ENCODE results near the gene DCANP1. TPM values are rescaled to one million over a fixed set of nuclear protein-coding genes. Genes with fewer than 3 reads are reported as not detected.

The DCANP1 gene
- total RNA-seq, 1 experiment from 2014 or later, result not detected

GRCh38 chr5:135460246-135461033 is 13.3 kb upstream of the DCANP1 start:
- TF ChIP-seq ATF3 (IDR thresholded peaks at IDR 0.05) (no peak), POLR2A (IDR thresholded peaks at IDR 0.05; ENCODE audit: borderline replicate concordance, extremely low read depth, insufficient read depth, insufficient read length) (no peak), RAD21 (IDR thresholded peaks at IDR 0.05; ENCODE audit: low read depth) (no peak), FOSL1 (IDR thresholded peaks at IDR 0.05; ENCODE audit: low read depth) (no peak), TCF7L2 (IDR thresholded peaks at IDR 0.05; ENCODE audit: borderline replicate concordance, extremely low read depth, insufficient read depth, insufficient read length) (no peak), JUND (IDR thresholded peaks at IDR 0.05) (no peak), ELF1 (IDR thresholded peaks at IDR 0.05; ENCODE audit: borderline replicate concordance, low read depth) (no peak), EZH2 (IDR thresholded peaks at IDR 0.05) (no peak), CEBPB (IDR thresholded peaks at IDR 0.05; ENCODE audit: low read depth) (no peak), REST (IDR thresholded peaks at IDR 0.05; ENCODE audit: low read depth) (no peak), SP1 (IDR thresholded peaks at IDR 0.05; ENCODE audit: low read depth) (no peak), CTCF (IDR thresholded peaks at IDR 0.05 in 2 of 3, conservative IDR thresholded peaks at IDR 0.05 in 1 of 3; ENCODE audit: borderline replicate concordance in 1 of 3, insufficient read depth in 1 of 3, low read depth in 2 of 3, low read length in 2 of 3) (no peak)
- Histone ChIP-seq H4K20me1 (ENCODE audit: insufficient read depth) (no peaks in the 10 kb centered on the region), H3K9ac (ENCODE audit: low read length) (no peak overlapping the region), H3K9me2 (ENCODE audit: insufficient read depth) (no peaks in the 10 kb centered on the region), H3K4me3 (replicated peaks in 1 of 2; ENCODE audit: low read depth in 1 of 2, low read length in 2 of 2) (no peak overlapping the region), H3K36me3 (ENCODE audit: control insufficient read depth in 1 of 2, insufficient read depth in 2 of 2, low read length in 2 of 2) (no peaks in the 10 kb centered on the region), H3K4me2 (ENCODE audit: low read length) (no peak overlapping the region), H3K9me3 (ENCODE audit: control insufficient read depth in 1 of 2, insufficient read depth in 1 of 2, low read depth in 1 of 2, low read length in 2 of 2) (no peaks in the 10 kb centered on the region), H3K27ac (ENCODE audit: low read depth, low read length) (no peak overlapping the region), H3K27me3 (ENCODE audit: insufficient read depth, low read length) (no peaks in the 10 kb centered on the region), H3K4me1 (ENCODE audit: control insufficient read depth in 1 of 2, insufficient read depth in 2 of 2, low read length in 2 of 2) (peaks cover 10 to 41% of the 10 kb centered on the region in 2 experiments), H2AFZ (ENCODE audit: low read depth, low read length, poor library complexity, severe bottlenecking) (no peak overlapping the region), H3K79me2 (ENCODE audit: insufficient read depth, low read length) (no peaks in the 10 kb centered on the region)
- no TSS peak for BruUV-seq (replicated peaks)
- CTCF ChIA-PET, result interaction anchor here (1.3 to 14.2 kb wide), 6 partner anchors 12 to 107 kb away, joined by 4 to 476 read pairs (median 17); no protein-coding TSS in a partner anchor
- POLR2A ChIA-PET, result no interaction called here
- RAD21 ChIA-PET (ENCODE audit: low non-redundant PET in 1 of 2, low total read pairs in 2 of 2, uncharacterized antibody in 2 of 2, unreplicated experiment in 2 of 2), result interaction anchor here in 1 of 2 experiments (2.6 kb wide), 1 partner anchor 106 kb away, joined by 9 read pairs; no protein-coding TSS in a partner anchor
- DNase-seq (ENCODE audit: low read depth, low spot score), result no peak
- intact Hi-C loops (cut with micrococcal nuclease), result loop anchor here (5.0 kb wide), 1 partner anchor 267 kb away; no protein-coding TSS in a partner anchor
- no peak for ATAC-seq
